NOMO-1 treated with dmso at 0.1 percent for 144 hours (cell line): Measurements from ENCODE around the gene MEX3A.

ENCODE experiments used
- DNase-seq: peaks from one replicate; lab custom pipeline; 2025; ENCODE audit not compliant: unreplicated experiment; lab: John Stamatoyannopoulos, UW

Gene MEX3A

DNA sequence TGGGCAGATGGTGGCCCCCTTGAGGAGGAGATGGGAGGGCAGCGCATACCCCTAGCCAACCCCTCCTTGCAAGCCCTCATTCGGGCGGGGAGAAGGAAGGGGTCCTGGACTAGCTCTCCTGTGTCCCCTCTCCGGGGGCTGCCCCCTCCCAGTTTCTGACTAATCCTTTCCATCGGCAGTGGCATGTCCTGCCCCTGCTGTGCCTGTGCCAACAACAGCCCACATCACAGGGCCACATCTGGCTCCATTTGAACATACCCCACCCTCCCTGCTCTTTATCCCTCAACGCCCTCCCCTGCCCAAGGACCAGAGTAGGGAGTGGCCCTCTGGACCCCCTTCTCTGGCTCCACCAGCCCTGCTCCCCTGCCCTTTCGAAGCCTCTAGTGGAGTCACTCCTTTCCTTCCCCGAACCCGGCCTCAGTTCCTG, 21.3 kb upstream of the MEX3A start:
- no peak for DNase-seq

- DNase-seq: no peak
Observed at GRCh38 chr1:156102633-156103511, 20.6 kb upstream of the MEX3A start.

DNA sequence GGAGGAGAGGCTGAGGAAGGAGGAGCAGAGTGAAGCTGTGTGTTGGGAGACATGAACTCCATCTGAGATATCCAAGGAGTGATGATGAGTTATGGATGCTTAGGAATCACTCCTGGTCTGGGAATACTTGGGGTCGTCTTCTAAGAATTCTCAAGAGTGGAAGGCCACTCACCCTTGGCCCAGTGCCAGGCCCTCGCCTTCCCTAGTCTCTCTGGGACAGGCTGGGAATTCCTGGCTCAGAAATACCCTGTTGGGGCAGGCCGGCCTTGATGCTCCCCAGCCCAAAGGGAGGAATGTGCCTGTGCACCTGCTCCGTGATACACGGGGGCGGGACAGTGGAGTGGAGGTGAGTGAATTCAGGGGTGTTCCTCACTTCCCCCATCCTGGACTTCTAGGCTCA, 19.6 kb upstream of the MEX3A start:
- no peak for DNase-seq

DNA sequence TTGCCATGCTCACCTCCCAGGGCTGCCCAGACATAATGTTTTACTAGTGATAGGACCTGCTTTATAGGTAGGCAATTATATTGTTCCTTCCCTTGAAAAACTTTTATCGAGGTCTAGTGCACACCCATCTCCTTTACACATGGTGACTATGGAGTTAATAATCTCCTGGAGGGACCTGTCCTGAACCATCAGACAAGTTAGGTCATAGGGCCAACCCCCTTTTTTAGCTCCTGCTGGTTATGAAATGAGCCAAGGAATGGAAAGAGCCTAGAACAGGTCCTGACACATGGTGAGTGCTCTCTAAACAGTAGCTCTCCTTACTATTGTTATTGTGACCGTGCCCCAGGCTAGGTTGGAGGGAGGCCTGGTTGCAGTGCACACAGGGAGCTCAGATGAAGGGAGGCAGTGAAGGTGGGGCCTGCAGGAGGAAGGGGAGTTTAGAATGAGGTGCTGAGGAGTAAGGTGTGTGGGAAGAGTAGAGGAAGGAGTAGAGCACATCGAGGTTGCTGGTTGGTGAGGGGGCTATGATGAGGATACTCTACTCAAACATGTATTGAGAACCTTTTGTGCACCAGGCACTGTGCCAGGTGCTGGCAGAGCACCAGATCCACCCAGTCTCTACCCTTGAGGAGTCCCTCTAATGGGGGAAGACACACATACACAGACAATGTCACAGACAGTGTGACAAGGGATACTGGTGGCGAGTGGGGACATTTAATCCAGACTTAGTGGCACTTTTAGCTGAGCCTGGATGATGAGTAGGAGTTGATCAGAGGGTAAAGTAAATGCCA, 18.1 kb upstream of the MEX3A start:
- no peak for DNase-seq

- DNase-seq: no peak
Observed at GRCh38 chr1:156099282-156099681, 17.0 kb upstream of the MEX3A start.

DNA sequence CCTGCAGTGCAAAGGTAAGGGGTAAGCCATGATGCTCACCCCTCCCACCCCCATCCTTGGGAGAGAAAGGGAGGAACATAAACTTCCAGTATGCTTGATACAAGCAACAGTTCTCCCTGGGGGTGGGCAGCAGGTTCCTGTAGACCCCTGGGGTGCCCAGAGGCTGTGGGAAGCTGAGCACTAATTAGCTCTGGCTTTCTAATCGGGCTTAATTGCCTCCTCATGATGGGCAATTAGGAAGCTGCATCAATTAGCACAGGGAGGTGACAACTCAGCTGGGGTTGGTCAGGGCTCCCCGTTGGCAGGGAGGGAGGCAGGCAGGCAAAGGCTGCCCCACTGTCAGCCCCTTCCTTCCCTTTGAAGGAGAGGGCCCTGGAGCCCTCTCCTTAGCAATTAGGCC, 16.5 kb upstream of the MEX3A start:
- DNase-seq: no peak

DNA sequence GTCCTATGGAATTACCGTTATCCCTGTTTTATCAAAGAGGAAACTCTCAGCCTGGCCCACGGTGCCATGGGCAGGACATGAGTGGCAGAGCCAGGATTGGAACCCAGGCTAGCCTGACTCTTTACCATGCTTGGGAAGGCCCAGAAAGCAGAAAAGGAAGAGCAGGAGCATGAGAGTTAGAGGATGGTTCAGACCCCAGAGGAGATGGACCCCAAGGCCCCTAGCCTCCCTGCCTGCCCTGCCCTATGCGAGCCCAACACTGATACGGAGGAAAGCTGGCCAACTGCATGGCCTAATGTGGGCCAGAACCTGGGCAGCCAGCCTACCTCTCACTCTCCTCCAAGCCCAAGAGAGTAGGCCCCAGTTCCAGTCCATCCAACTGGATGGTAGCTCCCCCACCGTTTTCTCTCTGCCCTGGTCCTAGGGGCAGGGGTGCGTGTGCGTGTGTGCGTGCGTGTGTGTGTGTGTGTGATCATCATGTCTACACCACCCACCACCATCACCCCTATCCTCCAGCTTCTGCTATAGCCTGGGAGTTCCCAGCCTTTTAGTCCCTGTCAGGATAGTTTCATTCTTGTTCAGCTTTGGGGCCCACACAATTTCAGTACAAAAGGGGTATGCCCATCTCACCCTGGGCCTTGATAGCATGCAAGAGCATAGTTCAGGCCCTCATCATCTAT, 15.4 kb upstream of the MEX3A start:
- no peak for DNase-seq

GRCh38 chr1:156096640-156097391, 14.6 kb upstream of the MEX3A start:
- peak; percentile 83 for DNase-seq

GRCh38 chr1:156095906-156096508, 13.7 kb upstream of the MEX3A start:
- no peak for DNase-seq

DNA sequence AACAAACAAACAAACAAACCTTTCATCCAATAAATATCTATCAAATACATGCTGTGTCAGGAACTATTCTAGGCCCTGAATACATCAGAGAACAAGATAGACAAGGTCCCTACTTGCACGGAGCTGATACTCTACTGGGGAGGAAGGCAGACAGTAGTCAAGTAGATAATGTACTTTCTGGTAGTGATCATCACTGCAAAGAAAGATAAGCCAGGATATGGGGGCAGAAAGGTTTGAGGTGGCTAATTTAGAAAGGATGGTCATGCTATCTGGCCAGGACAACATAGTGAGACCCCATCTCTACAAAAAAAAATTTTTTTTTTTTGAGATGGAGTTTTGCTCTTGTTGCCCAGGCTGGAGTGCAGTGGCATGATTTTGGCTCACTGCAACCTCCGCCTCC, 9.3 kb upstream of the MEX3A start:
- no peak for DNase-seq

GRCh38 chr1:156090840-156091188, 8.5 kb upstream of the MEX3A start:
- peak; percentile 37 for DNase-seq

- DNase-seq: no peak
Observed at GRCh38 chr1:156090138-156090839, 8.0 kb upstream of the MEX3A start.

DNA sequence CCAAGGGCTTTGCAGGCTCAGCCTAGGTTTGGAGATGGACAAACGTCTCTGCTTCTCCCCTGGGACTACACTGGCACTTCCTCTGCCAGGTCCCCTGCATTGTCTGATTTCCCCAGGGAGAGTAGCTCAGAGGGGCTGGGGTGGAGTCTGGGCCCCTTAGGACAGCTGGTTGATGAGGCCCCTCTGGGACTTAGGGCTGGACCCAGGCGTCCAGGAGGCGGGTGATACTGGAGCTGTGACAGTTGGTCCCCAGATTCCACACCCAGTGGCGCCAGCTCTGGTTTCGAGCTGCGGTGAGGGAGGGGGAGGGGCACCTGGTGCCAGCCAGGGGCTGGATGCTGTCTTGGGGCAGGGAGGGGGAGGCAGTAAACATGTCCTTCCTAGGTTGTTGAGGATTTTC, 7.4 kb upstream of the MEX3A start:
- DNase-seq: no peak

DNA sequence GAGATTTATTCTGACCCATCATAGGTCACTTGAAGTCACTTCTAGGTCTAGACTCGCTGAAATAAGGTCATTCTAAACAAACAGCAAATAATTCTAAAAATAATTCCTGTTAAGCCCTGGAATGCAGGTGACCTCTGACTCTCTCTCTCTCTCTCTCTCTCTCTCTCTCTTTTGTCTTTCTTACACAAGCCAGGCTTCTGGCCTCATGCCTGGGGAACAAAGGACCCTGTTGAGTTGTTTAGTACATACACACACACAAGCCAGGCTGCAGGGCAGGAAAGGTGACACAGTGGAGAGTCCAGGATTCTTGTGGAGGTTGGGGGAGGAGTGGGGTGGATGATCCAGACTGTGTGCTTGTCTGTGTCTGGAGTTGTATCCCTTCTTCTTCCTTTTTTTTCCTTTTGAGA, 4.0 kb upstream of the MEX3A start:
- no peak for DNase-seq

- DNase-seq: no peak
Observed at GRCh38 chr1:156083800-156084790, 1.8 kb upstream of the MEX3A start.

DNA sequence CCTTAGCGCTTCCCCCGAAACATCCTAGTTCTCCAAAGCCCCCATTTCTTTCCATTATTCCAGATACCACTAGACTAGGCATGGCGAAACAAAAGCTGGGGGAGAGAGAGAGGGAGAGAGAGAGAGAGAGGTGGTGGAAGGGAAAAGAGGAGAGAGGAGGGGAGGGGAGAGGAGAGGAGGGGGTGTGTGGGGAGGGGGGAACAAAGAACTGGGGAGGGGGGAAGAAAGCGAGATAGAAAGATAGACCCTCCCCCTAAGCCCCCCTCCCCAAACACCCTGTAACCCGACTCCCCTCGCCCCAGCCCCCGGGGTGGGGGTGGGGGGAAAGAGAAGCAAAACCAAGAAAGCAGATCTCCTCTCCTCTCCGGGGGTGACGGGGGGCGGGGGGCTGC, 352 bp downstream of the MEX3A start:
- DNase-seq: no peak

DNA sequence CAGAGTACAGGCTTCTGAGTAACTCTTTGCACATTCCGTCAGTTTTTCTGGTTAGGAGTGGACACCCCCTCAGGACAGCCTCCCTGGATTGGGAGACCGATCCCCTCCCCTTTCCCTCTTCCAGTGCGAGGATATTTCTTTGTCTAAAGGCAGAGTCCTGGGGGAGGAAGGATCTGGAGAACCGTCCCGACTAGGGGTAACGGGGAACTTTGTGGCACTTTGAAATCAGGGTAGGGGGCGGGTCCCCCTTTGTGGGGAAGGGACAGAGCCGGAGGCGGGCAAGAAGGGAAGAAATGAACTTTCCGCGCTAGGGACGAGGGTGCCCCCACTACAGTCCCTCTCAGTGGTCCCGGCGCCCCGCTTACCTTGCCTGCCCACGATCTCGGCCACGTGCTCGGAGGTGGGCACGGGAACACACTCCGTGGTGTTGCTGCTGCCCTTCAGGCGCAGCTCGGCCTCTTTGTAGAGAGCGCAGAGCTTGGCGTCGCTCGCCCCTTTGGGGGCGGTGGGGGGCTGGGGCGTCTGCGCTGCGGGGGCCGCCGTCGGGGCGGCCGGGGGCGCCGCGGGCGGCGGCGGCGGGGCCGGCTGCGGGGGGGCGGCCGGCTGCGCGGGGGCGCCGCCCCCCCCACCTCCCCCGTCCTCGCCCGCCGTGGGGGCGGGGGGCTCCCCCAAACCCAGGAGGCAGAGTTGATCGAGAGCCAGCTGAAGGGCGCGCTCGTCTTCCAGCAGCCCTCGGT, 917 bp downstream of the MEX3A start:
- no peak for DNase-seq

- DNase-seq: no peak
Observed at GRCh38 chr1:156080863-156081179, 1.4 kb downstream of the MEX3A start.
